Activated CD4-positive, alpha-beta T cell treated with anti-CD3 and anti-CD28 coated beads for 24 hours (primary cell): Measurements from ENCODE around the gene RPL35A.
A peak's percentile ranks its signal among the peaks of the same experiment; 100 is the strongest.
"Not testable (repeated sequence)": the region's sequence is repeated elsewhere in the genome, so short reads cannot be mapped to it uniquely, and the experiment has no call there.

Experiments used
- DNase-seq, 2 donors: peaks; one replicate each; pipeline ENCODE4 v3.0.0-alpha.2; 2020; ENCODE audit warnings: low read depth in 2 of 2

The RPL35A gene

GRCh38 chr3:197952440-197952839, 2.5 kb downstream of the RPL35A start:
- no peak for DNase-seq

GRCh38 chr3:197953325-197953724, 3.3 kb downstream of the RPL35A start:
- no peak for DNase-seq

- DNase-seq: no peak
Measured at GRCh38 chr3:197953881-197954280, 3.9 kb downstream of the RPL35A start.

GRCh38 chr3:197955892-197956477, 6.0 kb downstream of the RPL35A start:
- DNase-seq: no peak

- no peak for DNase-seq
Measured at GRCh38 chr3:197956626-197956988, 6.6 kb downstream of the RPL35A start.

- no peak for DNase-seq
Measured at GRCh38 chr3:197957790-197958133, 7.8 kb downstream of the RPL35A start.

GRCh38 chr3:197958346-197958745, 8.4 kb downstream of the RPL35A start:
- DNase-seq: no peak

GRCh38 chr3:197958848-197959247, 8.9 kb downstream of the RPL35A start:
- DNase-seq: not testable (repeated sequence)

GRCh38 chr3:197959500-197959890, 9.5 kb downstream of the RPL35A start:
- no peak for DNase-seq

GRCh38 chr3:197959891-197960693, 10.1 kb downstream of the RPL35A start, which contains the start of gene LMLN:
Gene LMLN, plus strand, starts transcription at chr3:197960217. Its CDS starts 29 bp downstream, at chr3:197960246.
- DNase-seq: peak; percentile 90

- peak; percentile 23 to 27 for DNase-seq
Measured at GRCh38 chr3:197960694-197961581, 10.9 kb downstream of the RPL35A start.

- DNase-seq: no peak
Measured at GRCh38 chr3:197961582-197961945, 11.6 kb downstream of the RPL35A start.

GRCh38 chr3:197963019-197963637, 13.1 kb downstream of the RPL35A start:
- DNase-seq: no peak

GRCh38 chr3:197967337-197967989, 17.5 kb downstream of the RPL35A start:
- not testable (repeated sequence) for DNase-seq

GRCh38 chr3:197970588-197970987, 20.6 kb downstream of the RPL35A start:
- DNase-seq: no peak

GRCh38 chr3:197974016-197974415, 24.0 kb downstream of the RPL35A start:
- no peak for DNase-seq

GRCh38 chr3:197975311-197975710, 25.3 kb downstream of the RPL35A start:
- DNase-seq: no peak

GRCh38 chr3:197983076-197983475, 33.1 kb downstream of the RPL35A start:
- DNase-seq: no peak

GRCh38 chr3:197989651-197990050, 39.7 kb downstream of the RPL35A start:
- no peak for DNase-seq

- DNase-seq: no peak
Measured at GRCh38 chr3:197994736-197995135, 44.7 kb downstream of the RPL35A start.

- DNase-seq: no peak
Measured at GRCh38 chr3:197996855-197997254, 46.9 kb downstream of the RPL35A start.

- no peak for DNase-seq
Measured at GRCh38 chr3:197997936-197998335, 47.9 kb downstream of the RPL35A start.
